Fibroblast of lung (primary cell): ENCODE data around the gene SYCE3.

Experiments
- EZH2 ChIP-seq: IDR thresholded peaks from 2 replicates; pipeline ENCODE4 v1.5.1; 2012; ENCODE audit warnings: low read length, control low read depth, mild to moderate bottlenecking; ENCODE audit errors: missing control alignments
- TF ChIP-seq, protein P1 (sequence below), 2 donors: IDR thresholded peaks in 1 of 2; conservative IDR thresholded peaks in 1 of 2; 1 replicate in 1 of 2; 2 replicates in 1 of 2; pipeline ENCODE4 v1.5.1; 2011 to 2012; ENCODE audit warnings: low read length in 2 of 2, control low read depth in 1 of 2, inconsistent platforms in 1 of 2, low read depth in 1 of 2, mild to moderate bottlenecking in 1 of 2

DNA sequence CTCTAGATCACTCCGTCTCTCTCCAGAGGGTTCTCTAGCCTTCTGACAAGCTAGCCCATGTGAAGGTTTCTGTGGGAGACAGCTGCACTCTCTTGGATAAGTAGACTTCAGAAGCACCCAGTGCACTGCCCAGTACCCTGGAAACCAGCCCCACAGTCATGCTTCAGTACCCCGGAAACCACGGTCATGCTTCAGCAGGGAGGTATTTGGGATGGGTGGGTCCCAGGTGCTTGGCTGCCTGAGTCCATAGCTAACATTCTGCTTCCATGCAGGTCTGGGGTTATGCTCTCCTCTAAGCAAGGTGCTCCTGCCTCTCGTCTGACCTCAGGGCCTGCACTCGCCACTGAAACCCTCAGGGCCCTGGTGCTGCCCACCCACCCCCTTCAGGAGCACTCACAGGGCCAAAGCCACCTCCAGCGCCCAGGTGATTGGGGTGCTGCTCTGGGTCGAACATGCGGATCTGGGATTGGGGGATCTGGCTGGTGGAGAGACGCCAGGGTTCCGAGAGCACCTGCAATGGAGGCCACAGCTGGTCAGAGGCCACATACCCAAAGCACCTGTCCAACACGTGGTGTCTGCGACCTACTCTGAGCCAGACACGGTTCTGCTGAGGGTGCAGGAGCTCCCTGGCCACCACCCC is 7.3 kb upstream of the SYCE3 start:
- TF ChIP-seq, protein P1, sequence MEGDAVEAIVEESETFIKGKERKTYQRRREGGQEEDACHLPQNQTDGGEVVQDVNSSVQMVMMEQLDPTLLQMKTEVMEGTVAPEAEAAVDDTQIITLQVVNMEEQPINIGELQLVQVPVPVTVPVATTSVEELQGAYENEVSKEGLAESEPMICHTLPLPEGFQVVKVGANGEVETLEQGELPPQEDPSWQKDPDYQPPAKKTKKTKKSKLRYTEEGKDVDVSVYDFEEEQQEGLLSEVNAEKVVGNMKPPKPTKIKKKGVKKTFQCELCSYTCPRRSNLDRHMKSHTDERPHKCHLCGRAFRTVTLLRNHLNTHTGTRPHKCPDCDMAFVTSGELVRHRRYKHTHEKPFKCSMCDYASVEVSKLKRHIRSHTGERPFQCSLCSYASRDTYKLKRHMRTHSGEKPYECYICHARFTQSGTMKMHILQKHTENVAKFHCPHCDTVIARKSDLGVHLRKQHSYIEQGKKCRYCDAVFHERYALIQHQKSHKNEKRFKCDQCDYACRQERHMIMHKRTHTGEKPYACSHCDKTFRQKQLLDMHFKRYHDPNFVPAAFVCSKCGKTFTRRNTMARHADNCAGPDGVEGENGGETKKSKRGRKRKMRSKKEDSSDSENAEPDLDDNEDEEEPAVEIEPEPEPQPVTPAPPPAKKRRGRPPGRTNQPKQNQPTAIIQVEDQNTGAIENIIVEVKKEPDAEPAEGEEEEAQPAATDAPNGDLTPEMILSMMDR (conservative IDR thresholded peaks at IDR 0.05 in 1 of 2, IDR thresholded peaks at IDR 0.05 in 1 of 2; ENCODE audit: low read depth in 1 of 2, low read length in 2 of 2): no peak
- TF ChIP-seq EZH2: no peak
